Ishikawa (cell line): Measurements from ENCODE around the gene PAQR3.

ENCODE experiments used
- CEBPB ChIP-seq: IDR thresholded peaks from 2 replicates; pipeline ENCODE4 v1.6.1; 2012
- CREB1 ChIP-seq: IDR thresholded peaks from 2 replicates; pipeline ENCODE4 v1.6.1; 2012; ENCODE audit warnings: low read depth
- EGR1 ChIP-seq: IDR thresholded peaks from 2 replicates; pipeline ENCODE4 v1.6.1; 2012
- EP300 ChIP-seq: IDR thresholded peaks from 2 replicates; pipeline ENCODE4 v1.6.1; 2012; ENCODE audit warnings: borderline replicate concordance
- NFIC ChIP-seq: IDR thresholded peaks from 2 replicates; pipeline ENCODE4 v1.6.1; 2012
- RAD21 ChIP-seq: IDR thresholded peaks from 2 replicates; pipeline ENCODE4 v1.6.1; 2012; ENCODE audit warnings: low read depth
- TAF1 ChIP-seq: IDR thresholded peaks from 2 replicates; pipeline ENCODE4 v1.6.1; 2012; ENCODE audit warnings: low read depth, mild to moderate bottlenecking
- TCF12 ChIP-seq: IDR thresholded peaks from 2 replicates; pipeline ENCODE4 v1.6.1; 2012; ENCODE audit warnings: low read depth
- TEAD4 ChIP-seq: IDR thresholded peaks from 2 replicates; pipeline ENCODE4 v1.6.1; 2012
- YY1 ChIP-seq: IDR thresholded peaks from 2 replicates; pipeline ENCODE4 v1.6.1; 2012; ENCODE audit warnings: low read depth
- ZBTB7A ChIP-seq: IDR thresholded peaks from 2 replicates; pipeline ENCODE4 v1.6.1; 2012; ENCODE audit warnings: low read depth
- TF ChIP-seq, protein P1 (sequence below): IDR thresholded peaks from 2 replicates; pipeline ENCODE4 v1.6.1; 2012
- TF ChIP-seq, protein P2 (sequence below): IDR thresholded peaks from 2 replicates; pipeline ENCODE4 v1.6.1; 2012; ENCODE audit warnings: low read depth, mild to moderate bottlenecking

DNA sequence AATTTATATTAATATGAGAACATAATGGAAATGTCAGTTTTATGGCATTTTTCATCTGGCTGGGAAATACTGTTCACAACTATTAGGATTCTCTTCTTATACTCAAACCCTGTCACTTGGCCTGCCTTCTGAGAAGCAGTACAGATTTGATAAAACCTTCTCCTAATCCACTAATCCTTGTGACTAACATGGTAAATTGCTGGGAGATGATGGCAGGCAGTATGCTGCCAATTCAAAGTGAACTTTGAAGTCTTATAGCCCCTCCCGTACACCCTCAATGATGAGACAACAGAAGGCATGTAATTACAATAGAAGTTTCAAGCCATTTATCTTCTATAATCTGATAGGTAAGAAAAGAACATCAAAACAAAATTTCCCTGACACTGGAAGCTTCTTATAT, 36.9 kb downstream of the PAQR3 start:
- no peak for TF ChIP-seq RAD21
- no peak for TF ChIP-seq TAF1
- no peak for TF ChIP-seq EP300
- TF ChIP-seq EGR1: no peak
- no peak for TF ChIP-seq TCF12
- no peak for TF ChIP-seq NFIC
- TF ChIP-seq, protein P1, sequence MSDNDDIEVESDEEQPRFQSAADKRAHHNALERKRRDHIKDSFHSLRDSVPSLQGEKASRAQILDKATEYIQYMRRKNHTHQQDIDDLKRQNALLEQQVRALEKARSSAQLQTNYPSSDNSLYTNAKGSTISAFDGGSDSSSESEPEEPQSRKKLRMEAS: no peak
- TF ChIP-seq TEAD4: no peak
- TF ChIP-seq YY1: no peak
- TF ChIP-seq ZBTB7A: no peak
- no peak for TF ChIP-seq CREB1
- TF ChIP-seq CEBPB: no peak
- TF ChIP-seq, protein P2, sequence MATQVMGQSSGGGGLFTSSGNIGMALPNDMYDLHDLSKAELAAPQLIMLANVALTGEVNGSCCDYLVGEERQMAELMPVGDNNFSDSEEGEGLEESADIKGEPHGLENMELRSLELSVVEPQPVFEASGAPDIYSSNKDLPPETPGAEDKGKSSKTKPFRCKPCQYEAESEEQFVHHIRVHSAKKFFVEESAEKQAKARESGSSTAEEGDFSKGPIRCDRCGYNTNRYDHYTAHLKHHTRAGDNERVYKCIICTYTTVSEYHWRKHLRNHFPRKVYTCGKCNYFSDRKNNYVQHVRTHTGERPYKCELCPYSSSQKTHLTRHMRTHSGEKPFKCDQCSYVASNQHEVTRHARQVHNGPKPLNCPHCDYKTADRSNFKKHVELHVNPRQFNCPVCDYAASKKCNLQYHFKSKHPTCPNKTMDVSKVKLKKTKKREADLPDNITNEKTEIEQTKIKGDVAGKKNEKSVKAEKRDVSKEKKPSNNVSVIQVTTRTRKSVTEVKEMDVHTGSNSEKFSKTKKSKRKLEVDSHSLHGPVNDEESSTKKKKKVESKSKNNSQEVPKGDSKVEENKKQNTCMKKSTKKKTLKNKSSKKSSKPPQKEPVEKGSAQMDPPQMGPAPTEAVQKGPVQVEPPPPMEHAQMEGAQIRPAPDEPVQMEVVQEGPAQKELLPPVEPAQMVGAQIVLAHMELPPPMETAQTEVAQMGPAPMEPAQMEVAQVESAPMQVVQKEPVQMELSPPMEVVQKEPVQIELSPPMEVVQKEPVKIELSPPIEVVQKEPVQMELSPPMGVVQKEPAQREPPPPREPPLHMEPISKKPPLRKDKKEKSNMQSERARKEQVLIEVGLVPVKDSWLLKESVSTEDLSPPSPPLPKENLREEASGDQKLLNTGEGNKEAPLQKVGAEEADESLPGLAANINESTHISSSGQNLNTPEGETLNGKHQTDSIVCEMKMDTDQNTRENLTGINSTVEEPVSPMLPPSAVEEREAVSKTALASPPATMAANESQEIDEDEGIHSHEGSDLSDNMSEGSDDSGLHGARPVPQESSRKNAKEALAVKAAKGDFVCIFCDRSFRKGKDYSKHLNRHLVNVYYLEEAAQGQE: no peak
